IPS DF 19.7 (cell line): Measurements from ENCODE around the gene DOCK2.
"Not testable (repeated sequence)": the region's sequence is repeated elsewhere in the genome, so short reads cannot be mapped to it uniquely, and the experiment has no call there.

Experiments
- DNase-seq: peaks from one replicate; pipeline ENCODE4 v3.0.0-alpha.2; 2013; ENCODE audit warnings: low read depth, low spot score

Gene DOCK2

DNA sequence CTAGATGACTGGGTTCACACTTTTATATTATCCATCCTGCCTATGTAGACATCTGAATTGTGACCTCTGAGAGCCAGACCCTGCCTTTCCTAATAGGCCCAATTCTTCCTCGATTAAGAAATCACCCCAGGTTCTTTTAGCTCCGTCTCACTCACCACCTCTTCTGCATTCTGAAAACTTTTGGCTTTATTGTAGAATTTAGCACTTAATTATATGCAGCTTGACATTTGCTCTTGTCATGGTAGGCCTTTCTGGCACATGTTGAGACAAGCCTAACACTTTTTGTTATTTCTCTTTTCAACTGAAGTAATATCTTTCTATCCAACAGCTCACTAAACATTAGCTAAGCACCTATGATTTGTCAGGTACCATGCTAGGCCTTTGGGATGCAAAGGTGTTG lies 180.0 kb downstream of the DOCK2 start:
- no peak for DNase-seq

DNA sequence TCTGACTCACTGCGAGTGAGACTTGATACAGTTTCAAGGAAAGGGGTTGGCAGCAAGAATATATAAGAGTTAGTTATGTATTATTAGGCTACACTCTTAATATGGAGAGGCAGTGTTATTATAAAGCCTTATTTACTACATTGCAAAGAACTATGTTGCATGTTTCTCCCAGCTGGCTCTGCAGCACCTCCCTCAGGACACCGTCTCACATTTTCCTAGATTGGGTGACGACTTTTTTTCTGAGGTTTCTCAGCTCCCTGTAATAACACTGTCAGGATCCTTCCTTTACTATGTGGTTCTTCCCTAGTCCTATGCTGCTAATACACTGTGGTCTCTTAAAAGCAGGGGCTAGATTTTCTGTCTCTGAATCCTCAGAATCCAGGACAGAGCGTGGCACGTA lies 189.5 kb downstream of the DOCK2 start:
- no peak for DNase-seq

GRCh38 chr5:169827769-169828168 lies 190.7 kb downstream of the DOCK2 start:
- DNase-seq, result no peak

GRCh38 chr5:169828385-169828784 lies 191.3 kb downstream of the DOCK2 start:
- DNase-seq, result no peak

DNA sequence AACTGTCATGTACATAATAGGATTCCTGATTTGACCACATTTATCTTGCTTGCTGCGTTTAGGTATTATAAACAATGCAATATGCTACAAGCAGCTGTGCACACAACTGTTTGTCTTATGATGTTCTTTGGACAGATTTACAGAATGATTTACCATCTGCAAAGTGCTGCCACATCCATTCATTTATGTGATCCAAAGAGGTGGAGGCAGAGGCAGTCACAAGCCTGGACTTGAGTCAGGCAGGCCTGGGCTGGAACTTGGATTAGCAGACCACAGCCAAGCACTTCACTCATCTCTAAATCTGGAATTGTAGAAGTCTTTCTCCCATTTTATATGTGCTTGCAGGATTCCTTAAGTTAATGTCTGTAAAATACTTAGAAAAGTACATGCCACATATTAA lies 194.3 kb downstream of the DOCK2 start:
- no peak for DNase-seq

GRCh38 chr5:169832304-169832703 lies 195.2 kb downstream of the DOCK2 start:
- DNase-seq, result no peak

DNA sequence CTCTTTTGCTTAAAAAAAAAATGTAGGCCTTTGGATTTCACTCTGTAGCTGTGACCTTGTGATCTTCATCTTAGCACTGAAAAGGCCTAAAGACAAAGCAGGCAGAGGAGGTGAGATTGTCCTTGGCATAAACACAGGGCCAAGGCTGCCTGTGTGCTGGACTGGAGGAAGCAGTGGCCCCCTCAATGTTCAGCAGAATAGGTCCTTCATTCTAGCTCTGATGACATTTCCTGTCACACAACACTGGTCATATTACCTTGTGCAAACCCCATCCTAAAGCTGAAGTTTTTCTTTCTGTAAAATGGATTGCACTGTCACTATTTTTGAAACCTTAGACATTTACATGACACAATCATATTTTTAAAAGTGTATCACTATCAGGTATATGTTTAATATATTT lies 195.8 kb downstream of the DOCK2 start:
- no peak for DNase-seq

GRCh38 chr5:169833681-169834292 lies 196.7 kb downstream of the DOCK2 start:
- not testable (repeated sequence) for DNase-seq

DNA sequence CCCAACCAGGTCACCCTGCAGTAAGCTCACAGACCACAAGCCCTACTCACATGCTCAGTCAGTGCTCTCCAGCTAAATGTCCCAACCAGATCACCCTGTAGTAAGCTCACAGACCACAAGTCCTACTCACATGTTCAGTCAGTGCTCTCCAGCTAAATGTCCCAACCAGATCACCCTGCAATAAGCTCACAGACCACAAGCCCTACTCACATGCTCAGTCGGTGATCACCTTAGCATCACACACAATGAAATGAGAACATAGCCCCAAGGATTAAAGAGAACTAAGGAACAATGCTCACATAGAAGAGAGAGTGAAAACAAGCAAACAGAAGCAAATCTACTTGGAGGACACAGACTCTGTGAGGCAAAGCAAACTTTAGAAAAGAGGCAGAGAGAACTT lies 197.5 kb downstream of the DOCK2 start:
- not testable (repeated sequence) for DNase-seq

GRCh38 chr5:169836835-169837536 lies 199.9 kb downstream of the DOCK2 start:
- no peak for DNase-seq

- DNase-seq, result no peak
Observed at GRCh38 chr5:169837686-169838085, 200.6 kb downstream of the DOCK2 start.

DNA sequence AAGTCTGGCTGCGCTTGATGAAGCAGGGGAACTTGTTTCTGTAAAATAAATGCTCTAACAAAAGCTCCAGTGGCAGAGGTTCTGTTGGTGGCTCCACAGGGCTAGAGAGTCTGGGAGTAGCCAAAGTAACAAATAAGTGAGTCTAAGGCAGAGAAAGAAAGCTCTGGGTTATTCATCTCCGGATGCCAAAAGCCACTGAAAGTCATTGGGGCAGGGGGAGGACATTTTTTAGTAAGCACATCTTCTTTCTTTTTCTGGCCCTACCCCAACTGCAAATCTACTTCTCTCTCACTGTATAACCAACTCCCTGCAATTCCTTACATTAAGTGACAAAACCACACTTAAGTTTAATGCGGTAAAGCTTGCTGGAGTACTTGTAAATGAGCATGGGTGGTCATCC lies 201.6 kb downstream of the DOCK2 start:
- no peak for DNase-seq

DNA sequence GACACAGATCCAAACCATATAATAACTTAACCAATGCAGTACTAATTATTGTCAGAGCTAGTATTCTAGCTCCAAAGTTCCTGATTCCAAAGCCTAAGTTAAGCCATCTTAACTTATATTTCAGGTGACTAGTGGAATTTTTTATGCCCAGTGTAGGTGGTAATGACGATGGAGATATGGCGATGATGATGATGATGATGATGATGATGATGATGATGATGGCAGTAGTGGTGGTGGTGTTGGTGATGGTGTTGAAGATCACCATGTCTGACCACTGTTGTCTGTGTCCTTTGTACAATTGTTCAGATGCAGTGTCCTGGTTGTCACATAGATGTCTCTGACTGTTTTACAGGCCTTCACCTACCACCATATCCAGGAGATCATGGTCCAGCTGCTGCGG lies 203.3 kb downstream of the DOCK2 start:
- no peak for DNase-seq

- DNase-seq, result no peak
Observed at GRCh38 chr5:169842699-169843098, 205.6 kb downstream of the DOCK2 start.

- DNase-seq, result no peak
Observed at GRCh38 chr5:169847519-169847918, 210.4 kb downstream of the DOCK2 start.

GRCh38 chr5:169848271-169848670 lies 211.2 kb downstream of the DOCK2 start:
- no peak for DNase-seq

DNA sequence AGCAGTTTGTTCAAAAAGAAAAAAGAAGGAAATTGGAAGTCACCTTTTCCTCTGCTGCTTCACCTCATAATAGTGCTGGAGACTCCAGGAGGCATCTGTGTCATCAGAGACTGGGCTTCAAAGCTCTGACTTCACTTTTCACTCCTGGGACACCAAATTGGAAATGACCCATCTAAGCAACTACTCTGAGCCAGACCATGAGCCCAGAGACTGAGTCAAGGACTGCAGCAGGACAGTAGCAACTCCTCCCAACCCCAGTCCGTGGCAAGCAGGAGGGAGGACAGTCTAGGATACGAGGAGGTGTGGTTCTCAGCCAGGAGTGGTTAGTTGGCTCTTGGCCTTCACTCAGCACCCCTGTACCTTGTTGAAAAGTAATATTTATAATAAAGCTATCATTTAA lies 211.7 kb downstream of the DOCK2 start:
- no peak for DNase-seq

DNA sequence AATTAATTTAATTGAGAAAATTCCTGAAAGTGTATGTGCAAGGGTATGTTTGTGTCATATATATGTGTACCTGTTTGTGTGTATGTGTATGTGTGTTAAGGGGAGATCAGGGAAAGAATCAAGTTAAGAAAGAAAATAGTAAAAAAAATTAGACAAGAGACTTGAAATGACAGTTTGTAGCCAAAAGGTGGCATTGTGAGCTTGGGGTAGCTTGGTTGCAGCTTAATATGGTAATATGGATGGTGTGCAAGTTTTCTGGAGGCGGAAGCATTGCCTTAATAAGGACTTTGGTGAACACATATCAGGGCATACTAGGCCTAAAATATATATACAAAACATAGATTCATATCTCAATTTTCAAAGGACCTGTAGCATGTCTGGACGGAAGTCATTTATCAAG lies 213.3 kb downstream of the DOCK2 start:
- no peak for DNase-seq

DNA sequence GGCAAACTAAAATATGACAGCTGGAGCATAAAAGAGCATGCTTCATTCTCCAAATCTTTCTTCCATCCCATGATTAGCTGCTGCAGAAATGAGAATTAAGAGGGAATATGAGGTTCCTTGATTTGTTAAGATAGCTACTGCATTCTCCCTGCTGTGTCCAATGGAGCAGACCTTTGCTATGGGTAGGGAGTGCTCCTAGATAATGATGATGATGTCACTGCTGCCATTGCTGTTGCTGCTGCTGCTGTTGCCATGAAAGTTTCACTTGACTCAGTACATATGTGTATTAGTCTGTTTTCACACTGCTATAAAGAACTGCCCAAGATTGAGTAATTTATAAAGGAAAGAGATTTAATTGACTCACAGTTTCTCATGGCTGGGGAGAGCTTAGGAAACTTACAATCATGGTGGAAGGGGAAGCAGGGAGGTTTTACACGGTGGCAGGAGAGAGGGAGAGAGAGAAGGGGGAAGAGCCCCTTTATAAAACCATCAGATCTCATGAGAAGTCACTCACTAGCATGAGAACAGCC lies 214.3 kb downstream of the DOCK2 start:
- DNase-seq, result no peak

GRCh38 chr5:169856571-169856970 lies 219.5 kb downstream of the DOCK2 start:
- no peak for DNase-seq

GRCh38 chr5:169860585-169860984 lies 223.5 kb downstream of the DOCK2 start:
- DNase-seq, result no peak

GRCh38 chr5:169861433-169861832 lies 224.4 kb downstream of the DOCK2 start:
- no peak for DNase-seq

DNA sequence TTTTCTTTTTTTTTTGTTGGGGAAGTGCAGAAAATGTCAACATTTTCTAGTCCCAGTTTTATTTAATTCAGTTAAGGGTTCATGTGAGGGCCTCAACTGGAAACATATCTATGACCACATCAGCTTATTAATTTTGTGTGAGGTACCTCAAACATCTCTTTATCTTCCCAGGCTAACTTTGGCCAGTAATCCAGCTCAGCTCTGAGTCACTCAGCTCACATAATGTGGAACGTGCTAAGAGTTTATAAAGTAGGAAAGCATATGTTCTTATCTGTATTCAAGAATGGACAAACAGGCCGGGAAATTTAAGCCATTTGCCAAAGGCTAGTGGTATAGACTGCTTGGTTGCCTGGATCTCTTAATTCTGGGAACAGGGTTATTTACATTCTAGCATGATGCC lies 224.9 kb downstream of the DOCK2 start:
- no peak for DNase-seq
